GM18505 (cell line): ENCODE results near the gene AKR1D1.
"Not testable (repeated sequence)": the region's sequence is repeated elsewhere in the genome, so short reads cannot be mapped to it uniquely, and the experiment has no call there.

ENCODE experiments used
- ATAC-seq: cut with Tn5 transposase; IDR thresholded peaks from one replicate; pipeline ENCODE4 v1.9.1; 2021; ENCODE audit not compliant: unreplicated experiment
- POLR2A ChIP-seq: IDR thresholded peaks from 4 replicates; pipeline ENCODE4 v1.6.1; 2011; ENCODE audit warnings: borderline replicate concordance; ENCODE audit not compliant: insufficient read depth, insufficient read length; ENCODE audit errors: extremely low read depth

The AKR1D1 gene

GRCh38 chr7:138052696-138053095 lies 23.6 kb upstream of the AKR1D1 start:
- TF ChIP-seq POLR2A: no peak
- no peak for ATAC-seq

GRCh38 chr7:138055698-138056097 lies 20.6 kb upstream of the AKR1D1 start:
- not testable (repeated sequence) for ATAC-seq

GRCh38 chr7:138063400-138063799 lies 12.9 kb upstream of the AKR1D1 start:
- TF ChIP-seq POLR2A: no peak
- no peak for ATAC-seq

- ATAC-seq: no peak
- TF ChIP-seq POLR2A: no peak
Observed at GRCh38 chr7:138064856-138065357, 11.4 kb upstream of the AKR1D1 start.

- no peak for ATAC-seq
- TF ChIP-seq POLR2A: no peak
Observed at GRCh38 chr7:138065827-138066226, 10.4 kb upstream of the AKR1D1 start.

- TF ChIP-seq POLR2A: no peak
- no peak for ATAC-seq
Observed at GRCh38 chr7:138066954-138067394, 9.3 kb upstream of the AKR1D1 start.

GRCh38 chr7:138067774-138068173 lies 8.5 kb upstream of the AKR1D1 start:
- no peak for TF ChIP-seq POLR2A
- ATAC-seq: no peak

- TF ChIP-seq POLR2A: no peak
Observed at GRCh38 chr7:138070908-138071307, 5.4 kb upstream of the AKR1D1 start.

GRCh38 chr7:138072726-138073125 lies 3.5 kb upstream of the AKR1D1 start:
- no peak for ATAC-seq
- TF ChIP-seq POLR2A: no peak

More at GRCh38 chr7:138070908-138071307, 5.4 kb upstream of the AKR1D1 start:
- no peak for ATAC-seq

DNA sequence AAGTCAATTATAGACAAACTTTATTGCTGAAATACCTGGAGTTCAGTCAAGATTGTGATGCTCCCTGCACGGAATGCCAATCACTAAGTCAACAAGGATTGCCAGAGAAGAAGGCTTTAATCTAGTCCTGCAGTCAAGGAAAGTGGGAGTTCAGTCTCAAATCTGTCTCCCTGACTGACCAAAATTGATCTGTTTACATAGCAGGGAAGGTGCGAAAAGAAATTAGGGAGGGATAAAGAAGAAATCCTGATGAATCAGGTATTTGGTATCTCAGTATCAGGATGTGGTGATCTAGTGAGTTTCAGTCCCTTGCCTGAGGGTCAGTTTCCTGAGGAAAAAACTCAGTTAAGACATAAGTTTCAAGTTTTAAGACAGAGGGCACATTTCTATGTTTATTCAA lies 2.1 kb upstream of the AKR1D1 start:
- no peak for TF ChIP-seq POLR2A
- no peak for ATAC-seq

- no peak for TF ChIP-seq POLR2A
- no peak for ATAC-seq
Observed at GRCh38 chr7:138074540-138074939, 1.7 kb upstream of the AKR1D1 start.

GRCh38 chr7:138075350-138075749 lies 909 bp upstream of the AKR1D1 start:
- no peak for TF ChIP-seq POLR2A
- no peak for ATAC-seq

DNA sequence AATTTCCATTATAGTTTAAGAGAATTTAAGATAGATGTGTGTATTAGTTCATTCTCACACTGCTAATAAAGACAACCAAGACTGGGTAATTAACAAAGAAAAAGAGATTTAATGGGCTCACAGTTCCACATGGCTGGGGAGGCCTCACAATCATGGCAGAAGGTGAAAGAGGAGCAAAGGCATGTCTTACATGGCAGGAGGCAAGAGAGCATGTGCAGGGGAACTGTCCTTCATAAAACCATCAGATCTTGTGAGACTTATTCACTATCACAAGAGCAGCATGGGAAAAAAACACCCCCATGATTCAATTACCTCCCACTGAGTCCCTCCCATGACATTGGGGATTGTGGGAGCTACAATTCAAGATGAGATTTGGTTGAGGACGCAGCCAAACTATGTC lies 473 bp upstream of the AKR1D1 start:
- not testable (repeated sequence) for ATAC-seq

GRCh38 chr7:138077809-138078208 lies 1.6 kb downstream of the AKR1D1 start:
- ATAC-seq: no peak
- no peak for TF ChIP-seq POLR2A

DNA sequence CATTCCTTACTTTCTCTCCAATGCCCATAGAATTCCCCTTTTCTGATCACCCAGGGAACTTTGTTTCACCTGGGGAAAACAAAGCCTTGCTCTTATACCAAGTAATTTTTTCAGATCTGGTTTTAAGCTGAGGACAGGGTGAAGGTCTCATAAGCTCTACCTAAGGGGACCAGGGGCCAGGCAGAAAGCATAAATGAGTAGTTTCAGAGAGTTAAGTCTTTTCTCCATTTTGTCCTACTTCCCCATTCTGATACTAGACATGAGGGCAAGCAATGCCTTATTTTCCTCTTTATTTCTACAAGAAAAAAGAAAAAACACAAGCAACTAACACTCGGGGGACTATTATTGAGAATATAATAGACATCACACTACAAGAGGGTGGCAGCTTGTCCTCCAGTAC lies 2.9 kb downstream of the AKR1D1 start:
- TF ChIP-seq POLR2A: no peak
- ATAC-seq: no peak
